Vagina (tissue), 2 donors: ENCODE measurements around the gene SYCP2L. TPM values are rescaled to one million over a fixed set of nuclear protein-coding genes. Genes with fewer than 3 reads are reported as not detected.

Experiments used
- DNase-seq, 2 donors: peaks; one replicate each; pipeline ENCODE4 v3.0.0-alpha.2; 2017; ENCODE audit errors: extremely low spot score in 2 of 2
- H3K27ac ChIP-seq: fragments of 200-600 bp; sonication (generic); one replicate; pipeline ENCODE4 v1.5.1; 2019
- H3K27me3 ChIP-seq: fragments of 200-600 bp; sonication (generic); one replicate; pipeline ENCODE4 v1.5.1; 2019
- H3K36me3 ChIP-seq, 2 donors: fragments of 200-600 bp; sonication (generic); one replicate each; pipeline ENCODE4 v1.5.1; 2017 to 2019
- H3K4me1 ChIP-seq: fragments of 200-600 bp; sonication (generic); one replicate; pipeline ENCODE4 v1.5.1; 2019
- H3K4me3 ChIP-seq, 2 donors: fragments of 200-600 bp; sonication (generic); 1 replicate in 1 of 2; 2 replicates in 1 of 2; pipeline ENCODE4 v1.5.1; 2016 to 2019
- H3K9me3 ChIP-seq: fragments of 200-600 bp; sonication (generic); one replicate; pipeline ENCODE4 v1.5.1; 2019
- CTCF ChIP-seq, 3 experiments: fragments of 450-650 bp in 2 of 3; fragments of 200-600 bp in 1 of 3; sonication (generic) in 1 of 3; IDR thresholded peaks; one replicate each; pipeline ENCODE4 v1.5.1; 2017 to 2019; ENCODE audit warnings: antibody characterized with exemption in 3 of 3, mild to moderate bottlenecking in 2 of 3, moderate library complexity in 2 of 3
- POLR2A ChIP-seq, 2 donors: fragments of 450-650 bp; IDR thresholded peaks; one replicate each; pipeline ENCODE4 v1.6.1; 2017; ENCODE audit warnings: antibody characterized with exemption in 2 of 2, mild to moderate bottlenecking in 2 of 2, moderate library complexity in 2 of 2
- POLR2AphosphoS5 ChIP-seq, 2 donors: sonication (generic); formaldehyde crosslinking; IDR thresholded peaks; one replicate each; pipeline ENCODE4 v1.9.0; 2017; ENCODE audit warnings: antibody characterized with exemption in 2 of 2, mild to moderate bottlenecking in 2 of 2, low read depth in 1 of 2; ENCODE audit not compliant: insufficient read depth in 1 of 2
- intact Hi-C: fragments of 100-400 bp; cut with DNase I; formaldehyde crosslinking; loops from one replicate; pipeline ENCODE4 v1.15.1; 2023
- total RNA-seq: library from RNA; depleted of rRNA; stranded (reverse); fragments of >200 nt; gene quantifications from one replicate; pipeline ENCODE4 v1.2.3, GENCODE V29; 2016

SYCP2L gene
- total RNA-seq, 1 donor from 2014 or later: 0.25 TPM

GRCh38 chr6:11008821-11009220 is 122.0 kb downstream of the SYCP2L start:
- H3K9me3 ChIP-seq: no peaks in the 10 kb centered on the region
- no peak for TF ChIP-seq POLR2A (IDR thresholded peaks at IDR 0.05)
- no peak for TF ChIP-seq POLR2AphosphoS5 (IDR thresholded peaks at IDR 0.05; ENCODE audit: insufficient read depth in 1 of 2, low read depth in 1 of 2)
- TF ChIP-seq CTCF (IDR thresholded peaks at IDR 0.05): no peak
- no peaks in the 10 kb centered on the region for H3K27me3 ChIP-seq
- intact Hi-C loops: no loop called here
- no peak overlapping the region for H3K4me3 ChIP-seq
- H3K27ac ChIP-seq: no peak overlapping the region
- no peaks in the 10 kb centered on the region for H3K36me3 ChIP-seq
- peaks cover 7% of the 10 kb centered on the region for H3K4me1 ChIP-seq
- no peak for DNase-seq

GRCh38 chr6:11009353-11009752 is 122.5 kb downstream of the SYCP2L start:
- TF ChIP-seq CTCF (IDR thresholded peaks at IDR 0.05) (no peak), POLR2A (IDR thresholded peaks at IDR 0.05) (no peak), POLR2AphosphoS5 (IDR thresholded peaks at IDR 0.05; ENCODE audit: insufficient read depth in 1 of 2, low read depth in 1 of 2) (no peak)
- Histone ChIP-seq H3K27ac (no peak overlapping the region), H3K36me3 (no peaks in the 10 kb centered on the region), H3K9me3 (no peaks in the 10 kb centered on the region), H3K27me3 (no peaks in the 10 kb centered on the region), H3K4me1 (peaks cover 7% of the 10 kb centered on the region), H3K4me3 (no peak overlapping the region)
- intact Hi-C loops: no loop called here
- DNase-seq: no peak

- Histone ChIP-seq H3K9me3 (no peaks in the 10 kb centered on the region), H3K27me3 (no peaks in the 10 kb centered on the region), H3K4me1 (peaks cover 7% of the 10 kb centered on the region), H3K4me3 (no peak overlapping the region), H3K36me3 (no peaks in the 10 kb centered on the region), H3K27ac (no peak overlapping the region)
- DNase-seq: no peak
- intact Hi-C loops: no loop called here
- TF ChIP-seq POLR2A (IDR thresholded peaks at IDR 0.05): no peak
- TF ChIP-seq CTCF (IDR thresholded peaks at IDR 0.05): no peak
- TF ChIP-seq POLR2AphosphoS5 (IDR thresholded peaks at IDR 0.05; ENCODE audit: insufficient read depth in 1 of 2, low read depth in 1 of 2): no peak
Observed at GRCh38 chr6:11011787-11012234, 125.0 kb downstream of the SYCP2L start.

- TF ChIP-seq POLR2AphosphoS5 (IDR thresholded peaks at IDR 0.05; ENCODE audit: insufficient read depth in 1 of 2, low read depth in 1 of 2) (no peak), POLR2A (IDR thresholded peaks at IDR 0.05) (no peak), CTCF (IDR thresholded peaks at IDR 0.05) (no peak)
- H3K4me1 ChIP-seq: peaks cover 7% of the 10 kb centered on the region
- H3K4me3 ChIP-seq: no peak overlapping the region
- no peak overlapping the region for H3K27ac ChIP-seq
- no peaks in the 10 kb centered on the region for H3K9me3 ChIP-seq
- H3K36me3 ChIP-seq: no peaks in the 10 kb centered on the region
- intact Hi-C loops: no loop called here
- H3K27me3 ChIP-seq: no peaks in the 10 kb centered on the region
- no peak for DNase-seq
Observed at GRCh38 chr6:11012295-11012754, 125.5 kb downstream of the SYCP2L start.

GRCh38 chr6:11012976-11013720 is 126.3 kb downstream of the SYCP2L start:
- intact Hi-C loops: no loop called here
- H3K27ac ChIP-seq: no peak overlapping the region
- DNase-seq: no peak
- TF ChIP-seq POLR2AphosphoS5 (IDR thresholded peaks at IDR 0.05; ENCODE audit: insufficient read depth in 1 of 2, low read depth in 1 of 2) (no peak), POLR2A (IDR thresholded peaks at IDR 0.05) (no peak), CTCF (IDR thresholded peaks at IDR 0.05) (no peak)
- no peaks in the 10 kb centered on the region for H3K36me3 ChIP-seq
- H3K4me3 ChIP-seq: no peak overlapping the region
- no peaks in the 10 kb centered on the region for H3K27me3 ChIP-seq
- peaks cover 7% of the 10 kb centered on the region for H3K4me1 ChIP-seq
- H3K9me3 ChIP-seq: no peaks in the 10 kb centered on the region
